AG04450 (cell line): ENCODE measurements around the gene ANKRD65. TPM values are rescaled to one million over a fixed set of nuclear protein-coding genes. Genes with fewer than 3 reads are reported as not detected.
"Not testable (repeated sequence)": the region's sequence is repeated elsewhere in the genome, so short reads cannot be mapped to it uniquely, and the experiment has no call there.

Source experiments
- CTCF ChIA-PET: fragments of 300-600, 350-600 bp; formaldehyde crosslinking; extraction: SDS; loops from one replicate; lab custom pipeline; 2022; ENCODE audit warnings: antibody characterized with exemption, inconsistent platforms; lab: Charles Lee
- POLR2A ChIA-PET: fragments of 350-600 bp; formaldehyde crosslinking; extraction: SDS; loops from one replicate; lab custom pipeline; 2021; ENCODE audit warnings: antibody characterized with exemption, inconsistent platforms; lab: Yijun Ruan, JAX
- DNase-seq: peaks from one replicate; pipeline ENCODE4 v3.0.0-alpha.2; 2011; ENCODE audit warnings: low read depth, low spot score
- H3K27ac ChIP-seq: one replicate; pipeline ENCODE4 v1.5.1; 2012; ENCODE audit warnings: low read depth, low read length, control low read depth
- H3K27me3 ChIP-seq: one replicate; pipeline ENCODE4 v1.6.0; 2012; ENCODE audit warnings: low read length; ENCODE audit not compliant: control insufficient read depth, insufficient read depth
- H3K4me3 ChIP-seq: 2 replicates; pipeline ENCODE4 v1.5.1; 2011; ENCODE audit warnings: mild to moderate bottlenecking, low read depth, low read length, control low read depth
- H3K9me3 ChIP-seq: 2 replicates; pipeline ENCODE4 v1.5.1; 2012; ENCODE audit warnings: low read length; ENCODE audit not compliant: control insufficient read depth, insufficient read depth
- CTCF ChIP-seq: IDR thresholded peaks from 2 replicates; pipeline ENCODE4 v1.5.1; 2011; ENCODE audit warnings: low read depth, low read length, control low read depth, inconsistent platforms
- polyA plus RNA-seq: library from polyadenylated mRNA; depleted of rRNA; stranded (reverse); fragments of >200 nt; gene quantifications from 2 replicates; pipeline ENCODE4 v1.2.3, GENCODE V29; 2011

Gene ANKRD65
- polyA plus RNA-seq, 1 experiment = 0.16 TPM

GRCh38 chr1:1390675-1391074 lies 30.4 kb downstream of the ANKRD65 start:
- POLR2A ChIA-PET = no interaction called here
- no peaks in the 10 kb centered on the region for H3K27me3 ChIP-seq
- no peak for TF ChIP-seq CTCF
- H3K4me3 ChIP-seq = no peak overlapping the region
- DNase-seq = no peak
- no peak overlapping the region for H3K27ac ChIP-seq
- CTCF ChIA-PET = interaction anchor here (1.1 kb wide), 1 partner anchor 18 kb away, joined by 3 read pairs; no protein-coding TSS in a partner anchor
- no peaks in the 10 kb centered on the region; the same call in 1 of the 2 replicates for H3K9me3 ChIP-seq

GRCh38 chr1:1388078-1388472 lies 33.0 kb downstream of the ANKRD65 start:
- no peak overlapping the region for H3K27ac ChIP-seq
- no peaks in the 10 kb centered on the region for H3K27me3 ChIP-seq
- ChIA-PET POLR2A (interaction anchor here (0.9 to 1.8 kb wide), 2 partner anchors 11 to 13 kb away, joined by 3 to 8 read pairs; partner anchors contain the start of genes AURKAIP1 and CCNL2), CTCF (interaction anchor here (0.6 to 1.5 kb wide), 2 partner anchors 11 to 291 kb away, joined by 3 to 6 read pairs; partner anchors contain the start of gene CCNL2)
- no peak for TF ChIP-seq CTCF
- H3K9me3 ChIP-seq = no peaks in the 10 kb centered on the region; the same call in 1 of the 2 replicates
- H3K4me3 ChIP-seq = no peak overlapping the region
- DNase-seq = no peak

GRCh38 chr1:1387098-1388077 lies 33.7 kb downstream of the ANKRD65 start:
- TF ChIP-seq CTCF = no peak
- H3K4me3 ChIP-seq = no peak overlapping the region
- DNase-seq = no peak
- CTCF ChIA-PET = interaction anchor here (1.5 kb wide), 1 partner anchor 12 kb away, joined by 6 read pairs; the partner anchor contains the start of gene CCNL2
- H3K27ac ChIP-seq = no peak overlapping the region
- no peaks in the 10 kb centered on the region for H3K27me3 ChIP-seq
- POLR2A ChIA-PET = no interaction called here
- H3K9me3 ChIP-seq = no peaks in the 10 kb centered on the region; the same call in 1 of the 2 replicates

- Histone ChIP-seq H3K27me3 (no peaks in the 10 kb centered on the region), H3K4me3 (no peak overlapping the region), H3K9me3 (no peaks in the 10 kb centered on the region; the same call in 1 of the 2 replicates), H3K27ac (no peak overlapping the region)
- CTCF ChIA-PET = no interaction called here
- DNase-seq = no peak
- POLR2A ChIA-PET = interaction anchor here (1.7 kb wide), 1 partner anchor 11 kb away, joined by 5 read pairs; the partner anchor contains the start of gene AURKAIP1
- TF ChIP-seq CTCF = no peak
Observed at GRCh38 chr1:1385931-1386330, 35.1 kb downstream of the ANKRD65 start.

- CTCF ChIA-PET, H3K27ac ChIP-seq, H3K4me3 ChIP-seq, H3K27me3 ChIP-seq, DNase-seq, H3K9me3 ChIP-seq: not testable (repeated sequence)
- POLR2A ChIA-PET = interaction anchor here (1.7 kb wide), 1 partner anchor 10 kb away, joined by 5 read pairs; the partner anchor contains the start of gene AURKAIP1
Observed at GRCh38 chr1:1385339-1385738, 35.7 kb downstream of the ANKRD65 start.
